Activated CD4-positive, alpha-beta T cell treated with anti-CD3 and anti-CD28 coated beads, Interleukin-2, amount 50 U/mL, for 24 hours (primary cell): Measurements from ENCODE around the gene DLST.

ENCODE experiments used
- DNase-seq, 2 donors: peaks; one replicate each; pipeline ENCODE4 v3.0.0-alpha.2; 2020; ENCODE audit warnings: low read depth in 1 of 2, low spot score in 1 of 2

Gene DLST

GRCh38 chr14:74938531-74939495, 57.1 kb downstream of the DLST start:
- DNase-seq: no peak

- DNase-seq: no peak
Observed at GRCh38 chr14:74940956-74941565, 59.3 kb downstream of the DLST start.

GRCh38 chr14:74941676-74942097, 60.0 kb downstream of the DLST start:
- peak; percentile 19 to 56 for DNase-seq

- DNase-seq: no peak
Observed at GRCh38 chr14:74942181-74942580, 60.5 kb downstream of the DLST start.

GRCh38 chr14:74942608-74943007, 60.9 kb downstream of the DLST start:
- DNase-seq: no peak

GRCh38 chr14:74945261-74945851, 63.6 kb downstream of the DLST start:
- no peak for DNase-seq

GRCh38 chr14:74945852-74946658, 64.3 kb downstream of the DLST start:
- DNase-seq: peak; percentile 46 to 59

GRCh38 chr14:74946659-74947281, 65.1 kb downstream of the DLST start:
- DNase-seq: no peak

- DNase-seq: no peak
Observed at GRCh38 chr14:74947353-74948227, 65.9 kb downstream of the DLST start.

- no peak for DNase-seq
Observed at GRCh38 chr14:74948228-74949175, 66.8 kb downstream of the DLST start.

GRCh38 chr14:74949191-74949601, 67.5 kb downstream of the DLST start:
- DNase-seq: no peak

GRCh38 chr14:74949859-74950573, 68.3 kb downstream of the DLST start:
- no peak for DNase-seq

- DNase-seq: no peak
Observed at GRCh38 chr14:74950795-74951442, 69.2 kb downstream of the DLST start.

GRCh38 chr14:74951443-74952179, 69.9 kb downstream of the DLST start:
- no peak for DNase-seq

- DNase-seq: no peak
Observed at GRCh38 chr14:74952180-74952665, 70.5 kb downstream of the DLST start.

GRCh38 chr14:74952697-74953484, 71.2 kb downstream of the DLST start:
- DNase-seq: no peak
